Left lung (tissue), 10 donors: ENCODE results near the gene ZNF584. TPM values are rescaled to one million over a fixed set of nuclear protein-coding genes. Genes with fewer than 3 reads are reported as not detected.

Experiments
- ATAC-seq: fragments of 200-7000 bp; cut with Tn5 transposase; one replicate; pipeline ENCODE4 v1.9.1; 2020; ENCODE audit warnings: moderate library complexity
- DNase-seq, 4 donors: peaks; one replicate each; pipeline ENCODE4 v3.0.0-alpha.2; 2013 to 2020
- H3K27ac ChIP-seq, 2 donors: fragments of 200-600 bp; sonication (generic) in 1 of 2; one replicate each; pipeline versions ENCODE4 v1.5.0 to v1.8.0; 2020 to 2021
- H3K27me3 ChIP-seq, 2 donors: fragments of 200-600 bp; sonication (generic) in 1 of 2; one replicate each; pipeline versions ENCODE4 v1.5.0 to v1.8.0; 2020 to 2021
- H3K36me3 ChIP-seq, 2 donors: fragments of 200-600 bp; sonication (generic) in 1 of 2; one replicate each; pipeline versions ENCODE4 v1.5.0 to v1.8.0; 2020 to 2021
- H3K4me1 ChIP-seq, 2 donors: fragments of 200-600 bp; one replicate each; pipeline ENCODE4 v1.8.0; 2021
- H3K4me3 ChIP-seq, 2 donors: fragments of 200-600 bp; sonication (generic) in 1 of 2; one replicate each; pipeline versions ENCODE4 v1.5.0 to v1.8.0; 2020 to 2021; ENCODE audit warnings: mild to moderate bottlenecking in 1 of 2
- H3K9me3 ChIP-seq, 2 donors: fragments of 200-600 bp; sonication (generic) in 1 of 2; one replicate each; pipeline versions ENCODE4 v1.5.0 to v1.8.0; 2020 to 2021
- CTCF ChIP-seq, 2 donors: fragments of 200-600 bp; sonication (generic) in 1 of 2; IDR thresholded peaks; one replicate each; pipeline versions ENCODE4 v1.5.0 to v1.8.0; 2021; ENCODE audit warnings: antibody characterized with exemption in 2 of 2
- intact Hi-C, 2 donors: fragments of 100-400 bp; cut with DNase I; formaldehyde crosslinking; loops; one replicate each; pipeline versions ENCODE4 v1.11.2 to v1.14.2; 2022
- polyA plus RNA-seq, 6 donors: library from polyadenylated mRNA; unstranded; fragments of 120-200 nt; gene quantifications; one replicate each; pipeline ENCODE4 v1.2.1, GENCODE V29; 2013; ENCODE audit not compliant: insufficient read length in 6 of 6
- total RNA-seq, 2 donors: library from RNA; stranded (reverse); fragmentation: NEBNext Ultra II Directional; extraction: Animal tissue kit (Norgen Biotek cat#: 25700); gene quantifications; one replicate each; pipeline ENCODE4 v1.2.1, GENCODE V29; 2021
- donor health status: DM: no; HTN: yes; CAD: no.
- donor health status: DM: no; HTN: no; CAD: no.

ZNF584 gene
- total and polyA plus RNA-seq, 8 donors, result 7.4 to 12.7 (median 10.0) TPM

GRCh38 chr19:58393725-58394033 lies 14.8 kb upstream of the ZNF584 start:
- no peak for DNase-seq
- Histone ChIP-seq H3K36me3 (peaks cover 3 to 67% of the 10 kb centered on the region in 2 donors), H3K4me1 (peaks cover 0 to 44% of the 10 kb centered on the region in 2 donors), H3K27ac (no peak overlapping the region), H3K27me3 (peaks cover 5 to 33% of the 10 kb centered on the region in 2 donors), H3K4me3 (no peak overlapping the region), H3K9me3 (no peaks in the 10 kb centered on the region)
- intact Hi-C loops, result no loop called here
- no peak for TF ChIP-seq CTCF (IDR thresholded peaks at IDR 0.05)
- no peak for ATAC-seq

- ATAC-seq, result peak; percentile 57
- H3K36me3 ChIP-seq, result peaks cover 3 to 55% of the 10 kb centered on the region in 2 donors
- intact Hi-C loops, result no loop called here
These were observed 13.6 kb upstream of the ZNF584 start for GRCh38 chr19:58394821-58395219.

GRCh38 chr19:58395220-58395978 lies 13.1 kb upstream of the ZNF584 start, which contains the start of gene RNF225:
Gene RNF225, plus strand, starts transcription at chr19:58395656. Its CDS starts 434 bp downstream, at chr19:58396090.
- peaks cover 1 to 27% of the 10 kb centered on the region in 2 donors for H3K4me1 ChIP-seq
- no peak for TF ChIP-seq CTCF (IDR thresholded peaks at IDR 0.05)
- ATAC-seq (peak; percentile 81), DNase-seq (peak in 2 of 4 donors; percentile 69 to 87)
- H3K36me3 ChIP-seq, result peaks cover 3 to 50% of the 10 kb centered on the region in 2 donors
- no peak within 1 kb of the TSS for H3K27ac ChIP-seq
- peak within 1 kb of the TSS in 1 of 2 donors; percentile 14 for H3K4me3 ChIP-seq
- intact Hi-C loops, result no loop called here
- H3K27me3 ChIP-seq, result peaks cover 5 to 33% of the 10 kb centered on the region in 2 donors
- no peaks in the 10 kb centered on the region for H3K9me3 ChIP-seq

More at GRCh38 chr19:58394821-58395219, 13.6 kb upstream of the ZNF584 start:
- Histone ChIP-seq H3K4me3 (no peak overlapping the region), H3K27me3 (peaks cover 5 to 33% of the 10 kb centered on the region in 2 donors), H3K9me3 (no peaks in the 10 kb centered on the region), H3K4me1 (peaks cover 0 to 33% of the 10 kb centered on the region in 2 donors), H3K27ac (no peak overlapping the region)
- TF ChIP-seq CTCF (IDR thresholded peaks at IDR 0.05), result no peak
- peak in 1 of 4 donors; percentile 59 for DNase-seq

GRCh38 chr19:58395979-58396627 lies 12.3 kb upstream of the ZNF584 start:
- Histone ChIP-seq H3K4me3 (peak overlapping the region in 1 of 2 donors; percentile 14), H3K36me3 (peaks cover 3 to 43% of the 10 kb centered on the region in 2 donors), H3K9me3 (no peaks in the 10 kb centered on the region), H3K27me3 (peaks cover 5 to 33% of the 10 kb centered on the region in 2 donors), H3K27ac (no peak overlapping the region), H3K4me1 (peaks cover 4 to 26% of the 10 kb centered on the region in 2 donors)
- ATAC-seq, result peak; percentile 3
- no peak for TF ChIP-seq CTCF (IDR thresholded peaks at IDR 0.05)
- DNase-seq, result no peak
- intact Hi-C loops, result no loop called here
